Right lobe of liver (tissue), 6 donors: ENCODE data around the gene CENPU. TPM values are rescaled to one million over a fixed set of nuclear protein-coding genes. Genes with fewer than 3 reads are reported as not detected.

Experiments used
- ATAC-seq, 4 donors: fragments of 200-7000 bp; cut with Tn5 transposase; one replicate each; pipeline ENCODE4 v1.9.1; 2020; ENCODE audit warnings: mild to moderate bottlenecking in 4 of 4, moderate library complexity in 4 of 4
- DNase-seq, 3 donors: peaks; one replicate each; pipeline ENCODE4 v3.0.0-alpha.2; 2020
- H3K27ac ChIP-seq, 3 donors: fragments of 200-600 bp; one replicate each; pipeline ENCODE4 v1.8.0; 2022
- H3K27me3 ChIP-seq, 2 donors: fragments of 200-600 bp; one replicate each; pipeline ENCODE4 v1.8.0; 2022
- H3K36me3 ChIP-seq, 4 donors: fragments of 200-600 bp; sonication (generic) in 1 of 4; one replicate each; pipeline versions ENCODE4 v1.5.1 to v1.8.0; 2017 to 2022; ENCODE audit warnings: control low read depth in 1 of 4
- H3K4me1 ChIP-seq, 4 donors: fragments of 200-600 bp; sonication (generic) in 1 of 4; one replicate each; pipeline versions ENCODE4 v1.5.1 to v1.8.0; 2017 to 2022; ENCODE audit warnings: control low read depth in 1 of 4
- H3K4me3 ChIP-seq, 3 donors: fragments of 200-600 bp; one replicate each; pipeline ENCODE4 v1.8.0; 2022
- H3K9me3 ChIP-seq, 4 donors: fragments of 200-600 bp; sonication (generic) in 1 of 4; one replicate each; pipeline versions ENCODE4 v1.5.1 to v1.8.0; 2017 to 2022; ENCODE audit warnings: control low read depth in 1 of 4
- CTCF ChIP-seq, 4 donors: fragments of 200-600 bp in 3 of 4; fragments of 450-650 bp in 1 of 4; IDR thresholded peaks; one replicate each; pipeline versions ENCODE4 v1.5.1 to v1.8.0; 2016 to 2022; ENCODE audit warnings: antibody characterized with exemption in 4 of 4, mild to moderate bottlenecking in 2 of 4
- POLR2A ChIP-seq: fragments of 450-650 bp; IDR thresholded peaks from one replicate; pipeline ENCODE4 v1.6.1; 2017; ENCODE audit warnings: antibody characterized with exemption, mild to moderate bottlenecking
- WGBS: methylation state at CpG from one replicate; pipeline ENCODE4 v1.1.6; 2018; ENCODE audit warnings: low coverage, low lambda C conversion rate; ENCODE audit not compliant: insufficient coverage; ENCODE audit errors: missing lambda C conversion rate; 5-methylcytosine and 5-hydroxymethylcytosine counted together
- intact Hi-C, 2 donors: fragments of 100-400 bp; cut with DNase I; formaldehyde crosslinking; loops; one replicate each; pipeline versions ENCODE4 v1.11.2 to v1.14.1; 2022
- total RNA-seq, 6 experiments: library from RNA; depleted of rRNA in 2 of 6; stranded (reverse); fragments of >200 nt in 2 of 6; fragmentation: NEBNext Ultra II Directional in 3 of 6; extraction: Animal tissue kit (Norgen Biotek cat#: 25700) in 3 of 6; gene quantifications; one replicate each; pipeline versions ENCODE4 v1.1.0 to v1.2.4, GENCODE V29; 2016 to 2023
- donor health status: DM: no; HTN: yes; CAD: no.
- donor health status: DM: no; HTN: no; CAD: no.
- donor health status: DM: no; HTN: no; CAD: no.
- donor health status: DM: no; HTN: yes; CAD: no.
- donor health status: DM: no; HTN: yes; CAD: no.

Gene CENPU
- total RNA-seq, 6 experiments from 2014 or later = 0.84 to 10.0 (median 1.5) TPM

- intact Hi-C loops = no loop called here
- TF ChIP-seq CTCF (IDR thresholded peaks at IDR 0.05) (no peak), POLR2A (no peak)
- no peak overlapping the region for H3K4me3 ChIP-seq
- H3K36me3 ChIP-seq = no peaks in the 10 kb centered on the region
- 63% methylated on average over 3 of the region's 5 CpGs for WGBS
- ATAC-seq = peak in 3 of 4 donors; percentile 24 to 61 (median 52)
- no peak overlapping the region for H3K27ac ChIP-seq
- no peaks in the 10 kb centered on the region for H3K4me1 ChIP-seq
- no peaks in the 10 kb centered on the region for H3K27me3 ChIP-seq
- no peaks in the 10 kb centered on the region for H3K9me3 ChIP-seq
- DNase-seq = no peak
These were observed 49.3 kb downstream of the CENPU start for GRCh38 chr4:184684491-184685189.

DNA sequence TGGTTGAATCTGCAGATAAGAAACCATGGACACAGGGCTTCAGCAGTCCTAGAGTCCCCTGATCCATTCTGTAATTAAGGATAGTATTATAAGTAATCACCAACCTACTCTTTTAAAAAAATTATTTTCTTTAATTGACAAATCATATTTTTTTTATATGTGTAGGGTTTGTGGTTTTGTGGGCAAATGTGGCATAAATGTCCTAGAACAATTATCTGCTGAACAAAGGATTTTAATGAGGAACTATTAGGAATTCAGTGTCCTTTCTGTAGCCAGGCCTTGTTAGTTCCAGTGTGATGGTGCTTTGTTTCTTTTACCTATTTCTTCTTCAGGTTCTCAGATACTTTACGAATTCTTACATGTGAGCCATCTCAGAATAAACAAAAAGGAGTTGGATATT, 52.0 kb downstream of the CENPU start:
- WGBS = 86% methylated on average over 1 of the region's 1 CpG
- no peak for DNase-seq
- ATAC-seq = no peak
- Histone ChIP-seq H3K27me3 (no peaks in the 10 kb centered on the region), H3K27ac (no peak overlapping the region), H3K36me3 (no peaks in the 10 kb centered on the region), H3K4me1 (no peaks in the 10 kb centered on the region), H3K4me3 (no peak overlapping the region), H3K9me3 (no peaks in the 10 kb centered on the region)
- TF ChIP-seq POLR2A (no peak), CTCF (IDR thresholded peaks at IDR 0.05) (no peak)
- intact Hi-C loops = no loop called here

GRCh38 chr4:184680698-184681097, 53.2 kb downstream of the CENPU start:
- Histone ChIP-seq H3K4me3 (no peak overlapping the region), H3K9me3 (no peaks in the 10 kb centered on the region), H3K36me3 (no peaks in the 10 kb centered on the region), H3K27ac (no peak overlapping the region), H3K27me3 (no peaks in the 10 kb centered on the region), H3K4me1 (no peaks in the 10 kb centered on the region)
- TF ChIP-seq CTCF (IDR thresholded peaks at IDR 0.05) (no peak), POLR2A (no peak)
- 57% methylated on average over 9 of the region's 9 CpGs for WGBS
- DNase-seq (no peak), ATAC-seq (peak in 2 of 4 donors; percentile 43 to 65)
- intact Hi-C loops = no loop called here

DNA sequence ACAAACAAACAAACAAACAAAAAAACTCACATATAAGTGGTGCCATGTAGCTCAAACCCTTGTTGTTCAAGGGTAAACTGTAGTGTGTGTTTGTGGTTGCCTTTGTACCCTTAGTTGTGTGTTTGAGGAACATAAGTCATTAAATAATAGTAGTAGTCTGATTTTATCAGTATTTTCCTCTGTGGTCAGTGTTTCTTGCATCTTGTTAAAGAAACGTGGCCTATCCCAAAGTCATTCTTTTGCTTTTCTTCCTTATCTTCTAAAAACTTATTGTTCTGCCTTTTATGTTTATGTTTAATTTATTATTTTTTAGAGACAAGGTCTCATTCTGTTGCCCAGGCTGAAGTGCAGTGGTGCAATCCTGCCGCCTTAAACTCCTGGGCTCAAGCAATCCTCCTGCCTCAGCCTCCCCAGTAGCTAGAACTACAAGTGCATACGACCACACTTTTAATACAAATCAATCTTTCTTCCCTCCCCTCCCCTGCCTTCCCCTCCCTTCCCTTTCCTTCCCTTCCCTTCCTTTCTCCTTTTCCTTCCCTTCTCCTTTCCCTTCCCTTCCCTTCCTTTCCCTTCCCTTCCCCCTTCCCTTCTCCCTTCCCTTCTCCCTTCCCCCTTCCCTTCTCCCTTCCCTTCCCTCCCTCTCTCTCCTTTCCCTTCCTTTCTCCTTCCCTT, 57.9 kb downstream of the CENPU start:
- Histone ChIP-seq H3K9me3 (no peaks in the 10 kb centered on the region), H3K36me3 (peaks cover 0 to 10% (median 2%) of the 10 kb centered on the region in 4 donors), H3K27me3 (no peaks in the 10 kb centered on the region), H3K4me3 (no peak overlapping the region), H3K4me1 (no peaks in the 10 kb centered on the region), H3K27ac (no peak overlapping the region)
- ATAC-seq (no peak), DNase-seq (no peak)
- TF ChIP-seq POLR2A = no peak
- no peak for TF ChIP-seq CTCF (IDR thresholded peaks at IDR 0.05)
- WGBS = 97% methylated on average over 3 of the region's 3 CpGs
- intact Hi-C loops = no loop called here
